ENCODE results near the gene APBA2.

The APBA2 gene

DNA sequence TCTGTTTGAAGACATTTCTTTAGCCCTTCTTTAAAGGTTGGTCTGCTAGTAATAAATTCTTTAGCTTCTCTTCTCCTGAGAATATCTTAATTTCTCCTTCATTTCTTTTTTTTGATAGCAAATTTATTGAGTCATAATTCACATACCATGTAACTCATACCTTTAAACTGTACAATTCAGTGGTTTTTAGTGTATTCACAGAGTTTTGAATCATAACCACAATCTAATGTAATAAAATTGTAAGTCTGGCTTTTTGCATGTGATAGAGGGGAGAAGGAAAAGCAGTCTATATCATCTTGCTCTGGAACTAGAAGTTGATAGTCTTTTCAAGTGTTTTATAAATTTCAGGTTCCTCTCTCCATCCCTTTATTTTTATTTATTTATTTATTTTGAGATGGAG, 81.3 kb downstream of the APBA2 start:
- H3K4me1 ChIP-seq (ENCODE audit: control insufficient read depth, insufficient read depth, low read length) = no peaks in the 10 kb centered on the region
- H3K9me3 ChIP-seq (ENCODE audit: control insufficient read depth, insufficient read depth, low read depth, low read length) = no peaks in the 10 kb centered on the region
- POLR2A ChIA-PET = no interaction called here
- H3K36me3 ChIP-seq (ENCODE audit: control insufficient read depth in 2 of 2, insufficient read depth in 1 of 2, low read length in 2 of 2) = no peaks in the 10 kb centered on the region
- CTCF ChIA-PET = interaction anchor here (0.6 to 1.1 kb wide), 2 partner anchors 9 kb away, joined by 3 to 6 read pairs; no protein-coding TSS in a partner anchor
- no peak overlapping the region for H3K27ac ChIP-seq (ENCODE audit: extremely low read depth, low read depth, low read length)
- TF ChIP-seq ZFP69B (tag by site-specific recombination; IDR thresholded peaks at IDR 0.05) = no peak
- TF ChIP-seq SP2 (tag by site-specific recombination; IDR thresholded peaks at IDR 0.05) = no peak
- TF ChIP-seq ZNF202 (tag by site-specific recombination; IDR thresholded peaks at IDR 0.05; ENCODE audit: borderline replicate concordance) = no peak
- TF ChIP-seq ZNF660 (tag by site-specific recombination; IDR thresholded peaks at IDR 0.05) = no peak
- TF ChIP-seq ZNF747 (tag by site-specific recombination; IDR thresholded peaks at IDR 0.05) = no peak
- TF ChIP-seq, protein P1, sequence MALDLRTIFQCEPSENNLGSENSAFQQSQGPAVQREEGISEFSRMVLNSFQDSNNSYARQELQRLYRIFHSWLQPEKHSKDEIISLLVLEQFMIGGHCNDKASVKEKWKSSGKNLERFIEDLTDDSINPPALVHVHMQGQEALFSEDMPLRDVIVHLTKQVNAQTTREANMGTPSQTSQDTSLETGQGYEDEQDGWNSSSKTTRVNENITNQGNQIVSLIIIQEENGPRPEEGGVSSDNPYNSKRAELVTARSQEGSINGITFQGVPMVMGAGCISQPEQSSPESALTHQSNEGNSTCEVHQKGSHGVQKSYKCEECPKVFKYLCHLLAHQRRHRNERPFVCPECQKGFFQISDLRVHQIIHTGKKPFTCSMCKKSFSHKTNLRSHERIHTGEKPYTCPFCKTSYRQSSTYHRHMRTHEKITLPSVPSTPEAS (tag by site-specific recombination; IDR thresholded peaks at IDR 0.05) = no peak
- TF ChIP-seq MYNN (tag by site-specific recombination; IDR thresholded peaks at IDR 0.05; ENCODE audit: borderline replicate concordance) = no peak
- TF ChIP-seq, protein P2, sequence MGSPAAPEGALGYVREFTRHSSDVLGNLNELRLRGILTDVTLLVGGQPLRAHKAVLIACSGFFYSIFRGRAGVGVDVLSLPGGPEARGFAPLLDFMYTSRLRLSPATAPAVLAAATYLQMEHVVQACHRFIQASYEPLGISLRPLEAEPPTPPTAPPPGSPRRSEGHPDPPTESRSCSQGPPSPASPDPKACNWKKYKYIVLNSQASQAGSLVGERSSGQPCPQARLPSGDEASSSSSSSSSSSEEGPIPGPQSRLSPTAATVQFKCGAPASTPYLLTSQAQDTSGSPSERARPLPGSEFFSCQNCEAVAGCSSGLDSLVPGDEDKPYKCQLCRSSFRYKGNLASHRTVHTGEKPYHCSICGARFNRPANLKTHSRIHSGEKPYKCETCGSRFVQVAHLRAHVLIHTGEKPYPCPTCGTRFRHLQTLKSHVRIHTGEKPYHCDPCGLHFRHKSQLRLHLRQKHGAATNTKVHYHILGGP (tag by site-specific recombination; IDR thresholded peaks at IDR 0.05) = no peak
- no peak for TF ChIP-seq ZSCAN30 (tag by site-specific recombination; IDR thresholded peaks at IDR 0.05)
- no peak overlapping the region for H3K4me3 ChIP-seq (ENCODE audit: low read depth, low read length)

DNA sequence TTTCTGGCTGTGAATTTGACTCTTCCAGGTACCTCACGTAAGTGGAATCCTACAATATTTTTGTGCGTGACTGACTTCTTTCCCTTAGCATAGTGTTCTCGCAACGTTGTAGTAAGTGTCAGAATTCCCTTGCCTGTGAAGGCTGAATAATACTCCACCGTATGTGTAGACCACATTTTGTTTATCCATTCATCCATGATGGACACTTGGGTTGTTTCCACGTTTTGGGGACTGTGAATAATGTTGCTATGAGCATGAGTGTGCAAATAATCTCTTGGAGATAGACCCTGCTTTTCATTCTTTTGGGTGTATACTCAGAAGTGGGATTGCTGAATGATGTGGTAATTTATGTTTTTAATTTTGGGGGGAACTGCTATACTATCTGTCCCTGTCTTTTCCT, 82.2 kb downstream of the APBA2 start:
- CTCF ChIA-PET = interaction anchor here (0.6 kb wide), 1 partner anchor 96 kb away, joined by 3 read pairs; no protein-coding TSS in a partner anchor
- H3K27ac ChIP-seq (ENCODE audit: extremely low read depth, low read depth, low read length) = no peak overlapping the region
- H3K4me3 ChIP-seq (ENCODE audit: low read depth, low read length) = no peak overlapping the region
- TF ChIP-seq ZNF585B (tag by site-specific recombination; IDR thresholded peaks at IDR 0.05) = no peak
- TF ChIP-seq YY1 (tag by site-specific recombination; IDR thresholded peaks at IDR 0.05) = no peak
- TF ChIP-seq SCRT1 (tag by site-specific recombination; IDR thresholded peaks at IDR 0.05; ENCODE audit: borderline replicate concordance) = no peak
- TF ChIP-seq, protein P3, sequence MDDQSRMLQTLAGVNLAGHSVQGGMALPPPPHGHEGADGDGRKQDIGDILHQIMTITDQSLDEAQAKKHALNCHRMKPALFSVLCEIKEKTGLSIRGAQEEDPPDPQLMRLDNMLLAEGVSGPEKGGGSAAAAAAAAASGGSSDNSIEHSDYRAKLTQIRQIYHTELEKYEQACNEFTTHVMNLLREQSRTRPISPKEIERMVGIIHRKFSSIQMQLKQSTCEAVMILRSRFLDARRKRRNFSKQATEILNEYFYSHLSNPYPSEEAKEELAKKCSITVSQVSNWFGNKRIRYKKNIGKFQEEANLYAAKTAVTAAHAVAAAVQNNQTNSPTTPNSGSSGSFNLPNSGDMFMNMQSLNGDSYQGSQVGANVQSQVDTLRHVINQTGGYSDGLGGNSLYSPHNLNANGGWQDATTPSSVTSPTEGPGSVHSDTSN (CRISPR knock-in tag; IDR thresholded peaks at IDR 0.05) = no peak
- no peak for TF ChIP-seq ZFP37 (tag by site-specific recombination; IDR thresholded peaks at IDR 0.05)
- TF ChIP-seq ZNF433 (tag by site-specific recombination; IDR thresholded peaks at IDR 0.05; ENCODE audit: low read depth) = no peak
- no peak for TF ChIP-seq ZNF571 (tag by site-specific recombination; IDR thresholded peaks at IDR 0.05)
- TF ChIP-seq, protein P4, sequence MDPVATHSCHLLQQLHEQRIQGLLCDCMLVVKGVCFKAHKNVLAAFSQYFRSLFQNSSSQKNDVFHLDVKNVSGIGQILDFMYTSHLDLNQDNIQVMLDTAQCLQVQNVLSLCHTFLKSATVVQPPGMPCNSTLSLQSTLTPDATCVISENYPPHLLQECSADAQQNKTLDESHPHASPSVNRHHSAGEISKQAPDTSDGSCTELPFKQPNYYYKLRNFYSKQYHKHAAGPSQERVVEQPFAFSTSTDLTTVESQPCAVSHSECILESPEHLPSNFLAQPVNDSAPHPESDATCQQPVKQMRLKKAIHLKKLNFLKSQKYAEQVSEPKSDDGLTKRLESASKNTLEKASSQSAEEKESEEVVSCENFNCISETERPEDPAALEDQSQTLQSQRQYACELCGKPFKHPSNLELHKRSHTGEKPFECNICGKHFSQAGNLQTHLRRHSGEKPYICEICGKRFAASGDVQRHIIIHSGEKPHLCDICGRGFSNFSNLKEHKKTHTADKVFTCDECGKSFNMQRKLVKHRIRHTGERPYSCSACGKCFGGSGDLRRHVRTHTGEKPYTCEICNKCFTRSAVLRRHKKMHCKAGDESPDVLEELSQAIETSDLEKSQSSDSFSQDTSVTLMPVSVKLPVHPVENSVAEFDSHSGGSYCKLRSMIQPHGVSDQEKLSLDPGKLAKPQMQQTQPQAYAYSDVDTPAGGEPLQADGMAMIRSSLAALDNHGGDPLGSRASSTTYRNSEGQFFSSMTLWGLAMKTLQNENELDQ (tag by site-specific recombination; IDR thresholded peaks at IDR 0.05; ENCODE audit: low read depth) = no peak
- TF ChIP-seq ZNF837 (tag by site-specific recombination; IDR thresholded peaks at IDR 0.05) = no peak
- TF ChIP-seq, protein P5, sequence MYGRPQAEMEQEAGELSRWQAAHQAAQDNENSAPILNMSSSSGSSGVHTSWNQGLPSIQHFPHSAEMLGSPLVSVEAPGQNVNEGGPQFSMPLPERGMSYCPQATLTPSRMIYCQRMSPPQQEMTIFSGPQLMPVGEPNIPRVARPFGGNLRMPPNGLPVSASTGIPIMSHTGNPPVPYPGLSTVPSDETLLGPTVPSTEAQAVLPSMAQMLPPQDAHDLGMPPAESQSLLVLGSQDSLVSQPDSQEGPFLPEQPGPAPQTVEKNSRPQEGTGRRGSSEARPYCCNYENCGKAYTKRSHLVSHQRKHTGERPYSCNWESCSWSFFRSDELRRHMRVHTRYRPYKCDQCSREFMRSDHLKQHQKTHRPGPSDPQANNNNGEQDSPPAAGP (tag by site-specific recombination; IDR thresholded peaks at IDR 0.05) = no peak
- TF ChIP-seq KLF10 (tag by site-specific recombination; IDR thresholded peaks at IDR 0.05) = no peak
- no peak for TF ChIP-seq ZNF274 (IDR thresholded peaks at IDR 0.05; ENCODE audit: low read length)
- TF ChIP-seq ZNF274 (tag by site-specific recombination; IDR thresholded peaks at IDR 0.05; ENCODE audit: borderline replicate concordance) = no peak
- TF ChIP-seq MZF1 (tag by site-specific recombination; IDR thresholded peaks at IDR 0.05; ENCODE audit: borderline replicate concordance) = no peak
- TF ChIP-seq BCL11B (tag by site-specific recombination; IDR thresholded peaks at IDR 0.05; ENCODE audit: low read depth) = no peak
- no peaks in the 10 kb centered on the region for H3K36me3 ChIP-seq (ENCODE audit: control insufficient read depth in 2 of 2, insufficient read depth in 1 of 2, low read length in 2 of 2)
- no peaks in the 10 kb centered on the region for H3K9me3 ChIP-seq (ENCODE audit: control insufficient read depth, insufficient read depth, low read depth, low read length)
- POLR2A ChIA-PET = no interaction called here
- 0 out of 2 replicates have a peak, but pooled peaks cover 2% of the 10 kb centered on the region for H3K4me1 ChIP-seq (ENCODE audit: control insufficient read depth, insufficient read depth, low read length)
